HG02973 (cell line): ENCODE measurements around the gene SGMS2.

ENCODE experiments used
- ATAC-seq: cut with Tn5 transposase; IDR thresholded peaks from one replicate; pipeline ENCODE4 v1.9.1; 2021; ENCODE audit warnings: moderate library complexity; ENCODE audit not compliant: unreplicated experiment

Gene SGMS2

GRCh38 chr4:107828315-107829090 is 3.8 kb downstream of the SGMS2 start:
- ATAC-seq: no peak

- no peak for ATAC-seq
These were observed 6.4 kb downstream of the SGMS2 start for GRCh38 chr4:107831140-107831539.

- no peak for ATAC-seq
These were observed 7.6 kb downstream of the SGMS2 start for GRCh38 chr4:107832275-107832807.

- ATAC-seq: no peak
These were observed 9.6 kb downstream of the SGMS2 start for GRCh38 chr4:107834241-107834794.

- ATAC-seq: no peak
These were observed 10.7 kb downstream of the SGMS2 start for GRCh38 chr4:107835406-107835805.

- ATAC-seq: no peak
These were observed 12.6 kb downstream of the SGMS2 start for GRCh38 chr4:107837317-107837716.

GRCh38 chr4:107837776-107838618 is 13.3 kb downstream of the SGMS2 start:
- ATAC-seq: no peak

- ATAC-seq: no peak
These were observed 14.3 kb downstream of the SGMS2 start for GRCh38 chr4:107838861-107839565.

GRCh38 chr4:107843391-107843790 is 18.7 kb downstream of the SGMS2 start:
- ATAC-seq: no peak

GRCh38 chr4:107845681-107846080 is 20.9 kb downstream of the SGMS2 start:
- no peak for ATAC-seq

GRCh38 chr4:107850438-107850837 is 25.7 kb downstream of the SGMS2 start:
- ATAC-seq: no peak

- no peak for ATAC-seq
These were observed 29.0 kb downstream of the SGMS2 start for GRCh38 chr4:107853444-107854355.

GRCh38 chr4:107854356-107855022 is 29.8 kb downstream of the SGMS2 start:
- ATAC-seq: no peak

- no peak for ATAC-seq
These were observed 31.0 kb downstream of the SGMS2 start for GRCh38 chr4:107855723-107856122.

GRCh38 chr4:107856901-107857300 is 32.2 kb downstream of the SGMS2 start:
- ATAC-seq: no peak

- ATAC-seq: no peak
These were observed 33.0 kb downstream of the SGMS2 start for GRCh38 chr4:107857741-107858140.

GRCh38 chr4:107858158-107858742 is 33.5 kb downstream of the SGMS2 start:
- ATAC-seq: no peak

GRCh38 chr4:107862658-107863057 is 37.9 kb downstream of the SGMS2 start:
- ATAC-seq: no peak

GRCh38 chr4:107863416-107863815 is 38.7 kb downstream of the SGMS2 start:
- ATAC-seq: no peak
